Measurements from ENCODE around the gene PPP6R2. TPM values are rescaled to one million over a fixed set of nuclear protein-coding genes. Genes with fewer than 3 reads are reported as not detected.

PPP6R2 gene
- polyA plus RNA-seq, 2 donors = 30.2 to 38.2 TPM

DNA sequence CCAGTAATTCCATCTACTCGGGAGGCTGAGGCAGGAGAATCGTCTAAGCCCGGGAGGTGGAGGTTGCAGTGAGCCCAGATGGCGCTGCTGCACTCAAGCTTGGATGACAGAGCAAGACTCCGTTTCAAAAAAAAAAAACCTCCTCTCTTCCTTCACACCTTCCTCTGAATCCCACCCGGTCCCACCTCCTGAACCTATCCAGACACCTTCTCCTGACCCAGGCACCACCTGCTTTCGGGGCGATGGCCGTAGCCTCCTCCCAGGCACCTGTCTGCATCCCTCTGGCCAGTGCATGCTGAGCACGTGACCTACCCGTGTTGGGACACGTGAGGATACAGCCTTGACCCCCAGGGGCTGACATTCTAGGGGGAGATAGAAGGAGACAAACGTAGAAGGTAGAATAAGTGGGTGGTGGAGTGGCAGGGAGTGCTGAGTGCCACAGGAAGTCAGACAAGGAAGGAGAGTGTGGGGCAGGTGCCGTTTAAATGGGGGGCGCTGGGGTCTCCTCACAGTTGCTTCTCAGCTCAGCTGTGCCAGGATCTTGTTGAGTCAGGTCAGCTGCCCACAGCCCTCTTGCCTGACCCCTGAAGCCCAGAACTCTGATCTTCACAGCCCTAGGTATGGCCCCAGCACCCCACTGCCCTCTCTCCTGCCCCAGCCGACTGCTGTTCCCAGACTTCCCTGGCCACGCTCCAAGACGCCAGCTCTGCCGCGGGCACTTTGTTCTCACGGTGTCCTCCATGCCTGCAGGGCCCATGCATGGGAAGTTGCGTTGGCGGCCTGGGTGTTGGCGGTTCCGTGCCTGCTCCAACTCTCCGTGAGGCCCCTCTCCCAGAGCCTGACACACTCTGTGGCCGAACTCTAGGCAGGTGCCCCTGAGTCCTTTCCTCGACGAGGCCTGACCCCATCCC lies 142.3 kb downstream of the PPP6R2 start:
- H3K36me3 ChIP-seq (ENCODE audit: control insufficient read depth in 2 of 2, insufficient read depth in 2 of 2, low read length in 1 of 2) = peaks cover 0 to 1% of the 10 kb centered on the region in 2 donors
- no peak overlapping the region for H3K4me3 ChIP-seq (ENCODE audit: low read depth in 1 of 2, low read length in 2 of 2)
- no peaks in the 10 kb centered on the region for H3K27me3 ChIP-seq (ENCODE audit: control insufficient read depth in 1 of 2, insufficient read depth in 2 of 2, low read length in 2 of 2)
- no peak overlapping the region for H3K27ac ChIP-seq (ENCODE audit: low read depth in 2 of 2, low read length in 1 of 2)
- H3K4me1 ChIP-seq (ENCODE audit: control insufficient read depth in 2 of 2, insufficient read depth in 2 of 2, low read length in 1 of 2) = peaks cover 0 to 12% of the 10 kb centered on the region in 2 donors
- H3K9me3 ChIP-seq (ENCODE audit: control insufficient read depth in 2 of 2, insufficient read depth in 1 of 2, low read depth in 1 of 2, low read length in 1 of 2) = no peaks in the 10 kb centered on the region
- 52 to 55% methylated on average over 29 of the region's 29 CpGs for WGBS, 2 donors

DNA sequence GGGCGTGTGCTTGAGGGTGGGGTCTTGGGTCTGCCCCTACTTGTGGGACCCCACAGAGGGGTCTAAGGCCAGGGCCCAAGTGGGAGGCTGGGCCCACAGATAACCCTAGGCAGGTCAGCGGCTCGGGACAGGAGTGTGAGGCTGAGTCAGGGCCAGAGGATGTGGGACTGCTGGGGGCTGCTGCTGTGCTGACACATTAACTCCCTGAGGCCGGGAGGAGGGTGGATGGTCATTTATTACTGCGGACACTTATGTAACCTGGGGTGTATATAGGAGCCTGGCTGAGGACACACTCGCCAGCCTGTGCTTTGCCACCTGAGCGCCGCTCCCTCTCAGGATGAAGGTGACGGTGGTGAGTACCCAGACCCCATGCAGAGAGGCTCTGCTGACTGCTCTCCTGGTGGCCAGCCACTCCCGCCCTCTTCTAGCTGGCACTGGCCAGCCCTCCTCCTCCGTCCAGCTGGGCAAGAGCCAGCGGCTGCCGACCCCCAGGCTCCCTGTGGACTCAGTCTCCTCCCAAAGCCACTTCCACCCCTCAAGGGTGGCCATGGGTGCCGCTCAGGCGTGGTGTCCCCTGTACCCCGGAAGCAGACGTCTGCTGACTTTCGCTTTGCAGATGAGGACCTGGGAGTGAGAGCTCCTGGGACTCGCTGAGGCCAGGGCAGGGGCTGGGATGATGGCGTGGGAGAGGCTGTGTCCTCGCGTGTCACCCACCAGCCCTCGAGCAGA lies 143.6 kb downstream of the PPP6R2 start, which contains the start of gene MIOX:
Gene MIOX (plus strand): TSS at position 299 of the 729 bp plus-strand sequence. CDS start 39 bp downstream, at position 338.
- H3K4me3 ChIP-seq (ENCODE audit: low read depth in 1 of 2, low read length in 2 of 2) = no peak within 1 kb of the TSS
- no peaks in the 10 kb centered on the region for H3K27me3 ChIP-seq (ENCODE audit: control insufficient read depth in 1 of 2, insufficient read depth in 2 of 2, low read length in 2 of 2)
- 66 to 72% methylated on average over 23 of the region's 23 CpGs for WGBS, 2 donors
- H3K9me3 ChIP-seq (ENCODE audit: control insufficient read depth in 2 of 2, insufficient read depth in 1 of 2, low read depth in 1 of 2, low read length in 1 of 2) = no peaks in the 10 kb centered on the region
- H3K27ac ChIP-seq (ENCODE audit: low read depth in 2 of 2, low read length in 1 of 2) = no peak within 1 kb of the TSS
- H3K36me3 ChIP-seq (ENCODE audit: control insufficient read depth in 2 of 2, insufficient read depth in 2 of 2, low read length in 1 of 2) = peaks cover 0 to 1% of the 10 kb centered on the region in 2 donors
- peaks cover 0 to 7% of the 10 kb centered on the region in 2 donors for H3K4me1 ChIP-seq (ENCODE audit: control insufficient read depth in 2 of 2, insufficient read depth in 2 of 2, low read length in 1 of 2)

DNA sequence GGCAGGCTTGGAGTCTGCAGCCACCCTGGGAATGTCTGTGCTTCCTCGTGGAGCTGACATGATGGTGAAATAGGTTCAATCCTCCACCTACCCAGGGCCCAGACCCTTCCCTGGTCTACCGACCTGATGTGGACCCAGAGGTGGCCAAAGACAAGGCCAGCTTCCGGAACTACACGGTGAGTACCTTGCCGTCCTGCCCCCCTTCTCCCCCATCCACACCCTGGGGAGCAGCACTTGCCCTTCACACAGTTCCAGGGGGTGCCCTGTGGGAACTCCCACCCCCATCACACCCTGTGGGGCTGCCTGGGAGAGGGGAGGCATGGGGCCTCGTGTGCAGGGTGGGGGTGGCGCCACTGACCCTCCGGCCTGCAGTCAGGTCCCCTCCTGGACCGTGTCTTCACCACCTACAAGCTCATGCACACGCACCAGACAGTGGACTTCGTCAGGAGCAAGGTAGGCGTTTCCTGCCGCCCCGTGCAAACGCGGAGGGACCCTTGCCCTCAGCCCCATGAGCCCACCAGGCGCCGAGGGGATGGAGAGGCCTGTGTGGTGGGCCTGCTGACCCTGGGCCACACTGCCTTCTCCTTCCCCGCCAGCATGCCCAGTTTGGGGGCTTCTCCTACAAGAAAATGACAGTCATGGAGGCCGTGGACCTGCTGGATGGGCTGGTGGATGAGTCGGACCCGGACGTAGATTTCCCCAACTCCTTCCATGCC lies 144.3 kb downstream of the PPP6R2 start:
- Histone ChIP-seq H3K36me3 (ENCODE audit: control insufficient read depth in 2 of 2, insufficient read depth in 2 of 2, low read length in 1 of 2) (peaks cover 0 to 1% of the 10 kb centered on the region in 2 donors), H3K27me3 (ENCODE audit: control insufficient read depth in 1 of 2, insufficient read depth in 2 of 2, low read length in 2 of 2) (no peaks in the 10 kb centered on the region), H3K4me1 (ENCODE audit: control insufficient read depth in 2 of 2, insufficient read depth in 2 of 2, low read length in 1 of 2) (peaks cover 0 to 7% of the 10 kb centered on the region in 2 donors), H3K27ac (ENCODE audit: low read depth in 2 of 2, low read length in 1 of 2) (no peak overlapping the region), H3K9me3 (ENCODE audit: control insufficient read depth in 2 of 2, insufficient read depth in 1 of 2, low read depth in 1 of 2, low read length in 1 of 2) (no peaks in the 10 kb centered on the region), H3K4me3 (ENCODE audit: low read depth in 1 of 2, low read length in 2 of 2) (no peak overlapping the region)
- WGBS, 2 donors = 79 to 80% methylated on average over 23 of the region's 23 CpGs

DNA sequence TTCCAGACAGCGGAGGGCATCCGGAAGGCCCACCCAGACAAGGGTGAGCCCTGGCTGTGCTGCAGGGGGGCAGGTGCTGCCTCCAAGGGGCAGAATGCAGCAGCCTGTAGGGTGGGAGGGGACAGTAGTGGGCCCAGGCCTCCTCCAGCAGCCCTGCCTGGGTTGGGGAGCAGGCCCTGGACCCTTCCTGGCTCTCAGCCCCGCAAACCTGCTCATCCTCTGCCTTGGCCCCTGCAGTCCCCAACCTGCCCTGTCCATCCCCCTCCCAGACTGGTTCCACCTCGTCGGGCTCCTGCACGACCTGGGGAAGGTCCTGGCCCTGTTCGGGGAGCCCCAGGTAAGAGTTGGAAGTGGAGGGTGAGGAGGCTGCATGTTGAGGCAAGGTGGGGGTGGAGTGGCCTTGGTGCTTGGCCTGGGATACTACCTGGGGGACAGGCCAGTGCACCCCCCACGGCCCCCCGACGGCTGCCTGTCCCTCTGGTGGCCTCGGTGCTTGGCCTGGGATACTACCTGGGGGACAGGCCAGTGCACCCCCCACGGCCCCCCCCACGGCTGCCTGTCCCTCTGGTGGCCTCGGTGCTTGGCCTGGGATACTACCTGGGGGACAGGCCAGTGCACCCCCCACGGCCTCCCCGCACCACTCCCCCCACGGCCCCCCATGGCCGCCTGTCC lies 145.0 kb downstream of the PPP6R2 start:
- Histone ChIP-seq H3K9me3 (ENCODE audit: control insufficient read depth in 2 of 2, insufficient read depth in 1 of 2, low read depth in 1 of 2, low read length in 1 of 2) (no peaks in the 10 kb centered on the region), H3K36me3 (ENCODE audit: control insufficient read depth in 2 of 2, insufficient read depth in 2 of 2, low read length in 1 of 2) (peaks cover 0 to under 1% of the 10 kb centered on the region in 2 donors), H3K27me3 (ENCODE audit: control insufficient read depth in 1 of 2, insufficient read depth in 2 of 2, low read length in 2 of 2) (no peaks in the 10 kb centered on the region), H3K4me1 (ENCODE audit: control insufficient read depth in 2 of 2, insufficient read depth in 2 of 2, low read length in 1 of 2) (peaks cover 0 to 4% of the 10 kb centered on the region in 2 donors), H3K4me3 (ENCODE audit: low read depth in 1 of 2, low read length in 2 of 2) (no peak overlapping the region), H3K27ac (ENCODE audit: low read depth in 2 of 2, low read length in 1 of 2) (no peak overlapping the region)
- WGBS, 2 donors = 78 to 85% methylated on average over 14 to 18 of the region's 18 CpGs

DNA sequence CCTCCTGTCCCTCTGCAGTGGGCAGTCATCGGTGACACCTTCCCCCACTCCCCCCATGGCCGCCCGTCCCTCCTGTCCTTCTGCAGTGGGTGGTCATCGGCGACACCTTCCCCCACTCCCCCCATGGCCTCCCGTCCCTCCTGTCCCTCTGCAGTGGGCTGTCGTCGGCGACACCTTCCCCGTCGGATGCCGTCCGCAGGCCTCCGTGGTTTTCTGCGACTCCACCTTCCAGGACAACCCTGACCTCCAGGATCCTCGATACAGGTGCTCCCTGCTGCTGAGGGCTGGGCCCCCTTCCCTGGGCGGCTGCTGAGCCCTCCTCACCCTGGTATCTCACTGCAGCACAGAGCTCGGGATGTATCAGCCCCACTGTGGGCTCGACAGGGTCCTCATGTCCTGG lies 145.8 kb downstream of the PPP6R2 start:
- H3K36me3 ChIP-seq (ENCODE audit: control insufficient read depth in 2 of 2, insufficient read depth in 2 of 2, low read length in 1 of 2) = no peaks in the 10 kb centered on the region
- H3K4me1 ChIP-seq (ENCODE audit: control insufficient read depth in 2 of 2, insufficient read depth in 2 of 2, low read length in 1 of 2) = peaks cover 0 to 4% of the 10 kb centered on the region in 2 donors
- 77 to 78% methylated on average over 19 of the region's 19 CpGs for WGBS, 2 donors
- no peak overlapping the region for H3K27ac ChIP-seq (ENCODE audit: low read depth in 2 of 2, low read length in 1 of 2)
- H3K9me3 ChIP-seq (ENCODE audit: control insufficient read depth in 2 of 2, insufficient read depth in 1 of 2, low read depth in 1 of 2, low read length in 1 of 2) = no peaks in the 10 kb centered on the region
- no peak overlapping the region for H3K4me3 ChIP-seq (ENCODE audit: low read depth in 1 of 2, low read length in 2 of 2)
- H3K27me3 ChIP-seq (ENCODE audit: control insufficient read depth in 1 of 2, insufficient read depth in 2 of 2, low read length in 2 of 2) = no peaks in the 10 kb centered on the region

DNA sequence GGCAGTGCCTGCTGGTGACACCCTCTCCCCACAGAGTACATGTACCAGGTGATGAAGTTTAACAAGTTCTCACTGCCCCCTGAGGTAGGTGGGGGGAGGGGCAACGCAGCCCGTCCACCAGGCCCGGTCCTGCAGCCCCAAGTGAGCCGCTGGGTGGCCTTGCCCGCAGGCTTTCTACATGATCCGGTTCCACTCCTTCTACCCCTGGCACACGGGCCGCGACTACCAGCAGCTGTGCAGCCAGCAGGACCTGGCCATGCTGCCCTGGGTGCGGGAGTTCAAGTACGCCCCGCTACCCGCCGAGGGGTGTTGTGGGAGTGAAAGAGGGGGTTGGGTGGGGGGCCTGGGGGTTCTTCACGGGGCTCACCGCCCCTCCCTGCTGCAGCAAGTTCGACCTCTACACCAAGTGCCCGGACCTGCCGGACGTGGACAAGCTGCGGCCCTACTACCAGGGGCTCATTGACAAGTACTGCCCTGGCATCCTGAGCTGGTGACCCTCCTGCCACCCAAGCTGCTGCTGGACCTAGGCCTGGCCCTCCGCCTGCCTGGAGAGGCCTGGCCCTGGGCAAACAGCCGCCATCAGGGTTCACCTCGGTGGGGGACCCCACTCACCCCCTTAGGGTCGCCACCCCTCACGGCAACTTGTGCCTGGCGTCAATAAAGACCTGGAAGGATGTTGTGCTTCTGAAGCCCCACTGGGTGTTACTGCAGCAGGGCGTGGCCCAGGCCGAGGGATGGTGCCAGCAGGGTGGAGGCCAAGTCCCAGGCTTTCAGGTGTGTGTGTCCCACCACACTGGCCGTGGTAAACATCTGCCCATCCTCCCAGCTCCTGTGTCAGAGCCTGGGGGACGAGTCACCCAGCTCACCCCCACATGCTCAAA lies 146.5 kb downstream of the PPP6R2 start:
- Histone ChIP-seq H3K4me1 (ENCODE audit: control insufficient read depth in 2 of 2, insufficient read depth in 2 of 2, low read length in 1 of 2) (peaks cover 0 to 4% of the 10 kb centered on the region in 2 donors), H3K36me3 (ENCODE audit: control insufficient read depth in 2 of 2, insufficient read depth in 2 of 2, low read length in 1 of 2) (no peaks in the 10 kb centered on the region), H3K9me3 (ENCODE audit: control insufficient read depth in 2 of 2, insufficient read depth in 1 of 2, low read depth in 1 of 2, low read length in 1 of 2) (no peaks in the 10 kb centered on the region), H3K4me3 (ENCODE audit: low read depth in 1 of 2, low read length in 2 of 2) (no peak overlapping the region), H3K27me3 (ENCODE audit: control insufficient read depth in 1 of 2, insufficient read depth in 2 of 2, low read length in 2 of 2) (no peaks in the 10 kb centered on the region), H3K27ac (ENCODE audit: low read depth in 2 of 2, low read length in 1 of 2) (no peak overlapping the region)
- WGBS, 2 donors = 78 to 81% methylated on average over 31 of the region's 31 CpGs

DNA sequence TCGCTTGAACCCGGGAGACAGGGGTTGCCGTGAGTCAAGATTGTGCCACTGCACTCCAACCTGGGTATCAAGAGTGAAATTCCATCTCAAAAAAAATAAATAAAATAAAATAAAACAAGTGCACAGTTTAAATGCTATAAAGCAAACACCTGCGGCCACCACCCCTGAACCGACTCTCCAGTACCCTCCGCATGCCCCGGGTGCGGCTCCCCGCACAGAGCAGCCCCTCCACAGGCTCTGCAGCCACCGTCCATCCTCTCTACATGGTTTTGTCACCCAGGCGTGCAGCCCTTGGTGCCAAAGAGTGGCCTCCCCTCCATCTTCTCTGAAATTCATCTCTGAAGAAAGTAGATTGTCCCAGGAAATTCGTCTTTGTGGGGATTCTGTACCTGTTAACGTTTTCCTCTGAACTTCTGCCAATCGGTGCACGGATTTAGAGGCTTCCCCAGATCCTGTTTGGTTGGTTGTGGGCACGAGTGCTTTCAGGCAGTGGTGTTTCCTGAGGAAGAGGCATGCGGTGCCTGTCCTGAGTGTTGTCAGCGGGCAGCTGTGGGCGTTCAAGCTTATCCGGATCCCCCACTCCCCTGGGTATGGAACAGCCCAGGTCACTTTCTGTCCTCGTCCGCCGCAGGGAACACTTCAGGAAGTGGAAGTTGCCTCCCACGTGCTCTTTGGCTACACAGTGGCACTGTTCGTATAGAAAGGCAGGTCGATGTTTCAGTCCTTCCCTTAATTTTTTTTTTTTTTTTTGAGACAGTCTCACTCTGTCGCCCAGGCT lies 147.6 kb downstream of the PPP6R2 start:
- Histone ChIP-seq H3K27ac (ENCODE audit: low read depth in 2 of 2, low read length in 1 of 2) (no peak overlapping the region), H3K4me1 (ENCODE audit: control insufficient read depth in 2 of 2, insufficient read depth in 2 of 2, low read length in 1 of 2) (peaks cover 0 to 3% of the 10 kb centered on the region in 2 donors), H3K4me3 (ENCODE audit: low read depth in 1 of 2, low read length in 2 of 2) (no peak overlapping the region), H3K36me3 (ENCODE audit: control insufficient read depth in 2 of 2, insufficient read depth in 2 of 2, low read length in 1 of 2) (no peaks in the 10 kb centered on the region), H3K27me3 (ENCODE audit: control insufficient read depth in 1 of 2, insufficient read depth in 2 of 2, low read length in 2 of 2) (no peaks in the 10 kb centered on the region), H3K9me3 (ENCODE audit: control insufficient read depth in 2 of 2, insufficient read depth in 1 of 2, low read depth in 1 of 2, low read length in 1 of 2) (no peaks in the 10 kb centered on the region)
- WGBS, 2 donors = 65 to 68% methylated on average over 27 of the region's 27 CpGs
